ENCODE data around the gene JPH2. TPM values are rescaled to one million over a fixed set of nuclear protein-coding genes. Genes with fewer than 3 reads are reported as not detected.
A peak's percentile ranks its signal among the peaks of the same experiment; 100 is the strongest.
"Not testable (repeated sequence)": the region's sequence is repeated elsewhere in the genome, so short reads cannot be mapped to it uniquely, and the experiment has no call there.

The JPH2 gene
- total RNA-seq, 1 donor from 2014 or later: 0.13 TPM

- ATAC-seq (no peak), DNase-seq (ENCODE audit: low spot score) (no peak)
Measured at GRCh38 chr20:44212792-44213191, 25.8 kb upstream of the JPH2 start.

DNA sequence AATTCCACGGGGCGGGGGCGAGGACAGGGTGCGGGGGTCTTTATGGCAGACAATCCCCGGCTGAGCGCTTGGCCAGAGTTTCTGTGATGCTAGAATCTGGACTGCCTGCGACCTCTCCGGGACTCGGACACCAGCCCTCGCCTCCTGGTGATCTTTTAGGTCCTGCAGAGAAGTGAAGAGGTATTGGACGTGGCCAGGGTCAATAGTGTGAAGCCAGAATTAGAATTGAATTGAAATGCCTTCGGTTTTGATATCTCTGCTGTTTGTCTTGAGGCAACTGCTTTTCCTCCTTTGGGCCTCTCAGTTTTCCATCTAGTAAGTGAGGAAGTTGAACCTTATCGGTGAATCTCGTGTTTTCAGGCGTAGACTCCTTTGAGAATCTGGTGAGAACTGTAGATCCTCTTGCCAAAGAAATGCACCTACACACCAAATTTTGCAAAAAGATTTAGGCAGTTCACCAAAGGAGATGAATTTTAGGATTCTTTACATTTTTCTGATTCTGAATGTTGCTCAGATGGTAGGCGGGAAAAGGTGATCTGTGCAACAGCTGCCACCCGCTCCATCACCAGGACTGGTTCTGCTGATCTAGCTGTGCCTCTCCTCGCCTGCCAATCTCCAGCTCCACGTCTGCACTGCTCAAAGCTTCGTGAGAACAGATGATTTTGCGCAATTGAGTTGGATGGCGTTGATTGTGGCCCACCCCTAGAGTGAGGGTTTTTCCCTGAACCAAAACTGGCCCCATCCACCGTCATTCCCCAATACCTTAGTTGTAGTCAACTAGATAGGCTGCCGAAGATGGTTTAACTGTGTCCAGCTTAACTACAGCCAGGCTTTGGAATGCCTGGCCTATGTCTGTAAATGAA, 24.4 kb upstream of the JPH2 start:
- DNase-seq (ENCODE audit: low spot score) (no peak), ATAC-seq (no peak)

DNA sequence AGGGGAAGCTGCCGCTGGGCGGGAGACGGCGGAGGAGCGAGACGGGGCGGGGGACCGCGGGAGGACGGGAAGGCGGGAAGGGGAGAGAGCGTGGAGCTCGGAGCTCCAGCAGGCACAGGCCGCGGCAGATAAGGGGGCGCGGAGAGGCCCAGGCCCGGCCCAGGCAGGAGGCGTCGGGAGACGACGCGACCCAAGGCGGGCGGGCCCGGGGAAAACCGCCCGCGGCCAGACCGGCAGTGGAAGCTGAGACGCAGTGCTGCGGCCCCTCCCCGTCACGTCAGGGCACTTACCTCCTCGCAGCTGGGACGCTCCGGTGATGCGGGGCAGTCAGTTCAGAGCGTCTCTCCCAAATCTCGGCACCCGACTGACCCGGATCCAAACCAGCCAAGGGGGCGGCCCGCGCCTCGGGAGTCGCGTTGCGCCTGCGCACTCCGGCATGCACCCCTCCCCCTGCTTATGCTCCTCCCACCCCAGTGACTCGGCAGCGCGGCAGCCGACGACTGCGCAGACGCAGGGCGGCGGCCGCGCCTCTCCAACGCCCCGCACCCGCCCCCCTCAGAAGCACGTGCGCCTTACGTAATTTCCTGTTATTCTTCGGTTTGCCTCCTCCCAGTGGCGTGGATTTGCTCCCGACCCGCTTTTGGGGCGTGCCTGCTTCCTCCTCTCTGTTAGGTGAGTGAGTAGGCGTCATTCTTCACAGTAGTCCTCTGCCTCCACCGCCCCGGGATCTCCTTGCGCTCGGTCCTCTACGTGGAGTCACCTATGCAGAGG, 23.6 kb upstream of the JPH2 start, which contains the start of gene OSER1:
Gene OSER1, minus strand, starts transcription at position 366 of the 771 bp plus-strand sequence. CDS start 3,814 bp downstream, outside the sequence.
- ATAC-seq (peak; percentile 88), DNase-seq (ENCODE audit: low spot score) (peak; percentile 99)

DNA sequence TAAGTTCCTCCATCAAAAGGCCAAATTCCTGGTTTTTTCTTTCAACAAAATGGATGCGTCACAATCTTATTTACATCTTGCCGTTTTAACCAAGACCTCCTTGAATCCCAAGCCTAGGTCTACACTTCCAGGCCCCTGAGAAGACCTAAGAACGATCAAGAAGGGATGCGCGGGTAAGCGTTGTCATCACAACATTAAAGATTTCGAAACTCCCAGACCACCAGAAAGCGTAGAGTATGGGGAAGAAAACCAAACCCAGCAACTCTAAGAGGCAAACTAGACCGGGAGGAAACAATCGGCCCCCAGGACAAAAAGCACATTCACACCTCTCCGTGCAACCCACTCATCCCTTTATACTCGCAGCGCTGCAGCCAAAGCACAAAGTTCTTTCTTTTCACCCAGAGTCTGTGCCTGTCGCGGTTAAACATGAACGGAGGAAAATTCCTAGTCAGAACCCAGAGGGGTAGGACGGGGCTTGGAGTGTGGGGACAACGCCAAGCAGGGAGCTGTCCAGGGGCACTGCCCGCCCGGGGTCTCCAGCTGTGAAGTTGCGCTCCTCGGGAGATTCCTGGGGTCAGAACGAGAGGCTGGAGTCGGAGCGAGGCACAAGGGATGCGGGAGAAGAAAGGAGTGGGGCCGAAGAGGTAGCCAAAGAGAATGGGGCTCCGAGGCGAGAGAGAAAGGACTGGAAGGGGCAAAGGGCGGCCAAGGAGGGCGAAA, 22.9 kb upstream of the JPH2 start:
- DNase-seq (ENCODE audit: low spot score) (no peak), ATAC-seq (peak; percentile 5)

GRCh38 chr20:44208770-44209169, 21.8 kb upstream of the JPH2 start:
- no peak for DNase-seq (ENCODE audit: low spot score)
- ATAC-seq: no peak

DNA sequence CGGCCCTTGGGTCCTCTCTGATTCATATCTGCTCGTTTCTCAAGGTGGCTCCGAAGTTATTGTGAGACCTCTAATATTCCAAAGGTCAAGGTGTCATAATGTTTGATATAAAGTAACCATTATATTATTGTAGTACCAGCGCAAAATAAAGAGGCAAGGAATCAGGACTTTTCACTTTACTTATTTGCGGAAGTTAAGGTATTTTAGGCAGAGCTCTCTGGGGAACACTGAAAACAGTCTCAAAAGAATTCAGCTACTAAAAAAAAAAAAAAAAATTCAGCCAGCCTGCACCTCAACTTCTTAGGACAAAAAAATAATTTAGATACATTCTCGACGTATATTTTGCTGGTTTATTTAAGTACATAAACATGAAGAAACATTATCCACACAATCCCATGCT, 21.2 kb upstream of the JPH2 start:
- DNase-seq (ENCODE audit: low spot score) (no peak), ATAC-seq (no peak)

DNA sequence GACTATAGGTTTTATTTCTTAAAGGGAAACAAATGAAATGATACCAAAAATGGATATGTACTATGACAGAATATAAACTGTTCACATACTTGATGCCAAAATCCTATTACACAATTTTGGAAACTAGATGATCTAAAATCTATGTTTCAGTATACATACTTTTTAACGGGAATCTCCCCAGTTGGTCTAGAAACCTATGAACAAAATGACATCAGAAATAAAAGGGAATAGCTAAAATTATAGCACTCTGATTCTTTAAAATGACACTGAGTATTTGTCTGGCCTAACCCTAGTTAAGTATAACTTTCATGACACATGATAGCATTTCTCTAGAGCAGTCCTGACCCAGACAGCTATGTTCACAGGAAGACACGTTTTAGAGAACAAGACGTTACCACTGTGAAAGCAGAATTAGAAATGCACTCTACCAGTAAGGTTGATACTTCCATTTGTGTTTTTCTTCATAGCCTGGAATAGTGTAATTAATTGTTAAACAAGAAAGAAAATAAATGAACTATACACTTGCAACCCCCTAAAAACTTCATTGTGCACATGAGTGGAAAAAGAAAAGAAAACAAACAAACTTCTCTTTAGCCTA, 20.2 kb upstream of the JPH2 start:
- ATAC-seq (no peak), DNase-seq (ENCODE audit: low spot score) (no peak)

- DNase-seq (ENCODE audit: low spot score) (no peak), ATAC-seq (no peak)
Measured at GRCh38 chr20:44206132-44206531, 19.1 kb upstream of the JPH2 start.

- ATAC-seq: no peak
Measured at GRCh38 chr20:44204832-44205215, 17.8 kb upstream of the JPH2 start.

GRCh38 chr20:44204156-44204831, 17.3 kb upstream of the JPH2 start:
- ATAC-seq: no peak
- DNase-seq (ENCODE audit: low spot score): no peak

More at GRCh38 chr20:44204832-44205215, 17.8 kb upstream of the JPH2 start:
- DNase-seq (ENCODE audit: low spot score): no peak

GRCh38 chr20:44203161-44203560, 16.2 kb upstream of the JPH2 start:
- DNase-seq (ENCODE audit: low spot score) (no peak), ATAC-seq (no peak)

GRCh38 chr20:44200983-44201382, 14.0 kb upstream of the JPH2 start:
- no peak for DNase-seq (ENCODE audit: low spot score)
- no peak for ATAC-seq

DNA sequence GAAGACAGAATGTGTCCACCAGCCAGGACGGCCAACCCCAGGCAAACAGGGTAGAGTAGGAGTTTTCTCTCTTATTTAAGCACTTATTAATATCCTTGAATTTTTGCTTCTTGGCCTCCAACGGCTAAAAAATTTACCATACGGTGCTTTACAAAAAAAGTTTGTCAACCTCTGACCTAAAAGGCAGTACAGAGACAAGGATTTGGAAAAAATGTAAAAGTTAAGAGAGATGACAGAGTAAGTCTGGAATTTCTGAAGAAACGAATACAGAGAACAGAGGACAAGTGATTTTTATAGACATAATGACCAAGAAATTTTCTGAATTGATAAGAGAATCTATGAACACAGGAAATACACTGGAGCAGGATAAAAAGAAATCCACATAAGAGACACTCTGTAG, 13.4 kb upstream of the JPH2 start:
- DNase-seq (ENCODE audit: low spot score): no peak

DNA sequence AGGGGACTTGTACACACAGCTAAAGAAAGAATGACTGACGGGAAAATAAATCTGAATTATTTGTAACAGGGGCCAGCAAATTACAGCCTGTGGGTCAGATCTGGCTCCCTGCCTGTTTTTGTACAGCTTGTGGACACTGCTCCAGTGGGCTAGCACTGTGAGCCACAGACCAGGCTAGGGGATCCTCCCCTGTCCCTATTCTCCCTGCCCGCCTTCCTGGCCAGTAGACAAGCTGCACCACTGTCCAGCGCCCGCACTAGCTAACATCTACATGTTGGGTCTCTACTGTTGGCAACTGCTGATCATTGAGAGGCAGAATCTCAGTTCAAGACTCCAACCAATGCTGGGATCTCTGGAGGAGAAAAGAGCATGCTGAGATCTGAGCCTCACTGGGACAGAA, 12.9 kb upstream of the JPH2 start:
- no peak for ATAC-seq
- no peak for DNase-seq (ENCODE audit: low spot score)

More for the DNA sequence above, 13.4 kb upstream of the JPH2 start:
- ATAC-seq: no peak

DNA sequence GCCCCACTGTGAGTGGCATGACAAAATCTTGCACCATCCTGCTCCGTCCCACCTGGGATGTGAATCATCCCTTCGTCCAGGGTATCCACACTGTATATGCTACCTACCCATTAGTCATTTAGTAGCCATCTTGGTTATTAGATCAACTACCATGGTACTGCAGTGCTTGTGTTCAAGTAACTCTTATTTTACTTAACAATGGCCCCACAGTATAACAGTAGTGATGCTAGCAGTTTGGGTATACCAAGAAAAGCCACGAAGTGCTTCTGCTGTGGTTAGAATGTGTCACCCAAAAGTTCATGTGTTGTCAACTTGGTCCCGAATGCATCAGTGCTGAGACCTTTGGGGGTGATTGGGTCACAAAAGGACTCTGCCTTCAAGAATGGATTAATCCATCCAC, 11.9 kb upstream of the JPH2 start:
- ATAC-seq: no peak

DNA sequence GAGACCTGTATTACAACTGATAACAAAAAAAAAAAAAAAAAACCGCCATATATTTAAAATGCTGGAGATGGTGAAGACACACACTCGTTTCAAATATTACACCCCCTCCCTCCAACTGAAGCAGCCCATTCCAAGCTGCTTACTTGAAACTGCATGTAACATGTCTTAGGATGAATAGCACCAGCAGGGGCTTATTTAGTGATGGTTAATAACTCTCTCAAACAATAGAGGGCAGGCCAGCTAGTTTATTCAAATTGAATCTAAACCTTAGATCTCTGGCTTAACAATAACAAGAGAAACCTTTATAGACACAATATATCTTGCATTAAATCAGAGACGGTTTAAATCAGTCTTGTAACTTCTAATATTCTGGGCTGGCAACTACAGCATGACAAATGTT, 9.3 kb upstream of the JPH2 start:
- ATAC-seq (no peak), DNase-seq (ENCODE audit: low spot score) (no peak)

More for the DNA sequence above, 11.9 kb upstream of the JPH2 start:
- no peak for DNase-seq (ENCODE audit: low spot score)

DNA sequence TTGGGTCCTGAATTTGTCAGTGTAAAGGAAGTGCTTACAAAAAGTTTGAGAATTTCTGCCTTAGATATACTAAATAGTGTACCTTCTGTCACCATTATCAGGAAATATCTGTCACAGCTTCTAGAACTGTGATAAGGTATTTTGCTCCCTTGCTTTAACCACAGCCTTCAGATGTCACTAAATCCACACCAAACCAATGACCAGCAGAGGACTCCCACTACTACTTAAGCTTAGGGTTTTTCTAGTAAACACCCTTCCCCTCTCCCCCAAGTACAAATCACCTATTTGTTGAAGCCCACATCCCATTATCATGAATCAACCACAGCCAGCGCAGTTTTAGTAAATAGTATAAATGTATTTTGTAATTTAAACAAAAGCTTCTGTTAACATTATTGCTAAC, 8.6 kb upstream of the JPH2 start:
- no peak for DNase-seq (ENCODE audit: low spot score)
- no peak for ATAC-seq

GRCh38 chr20:44193801-44194200, 6.8 kb upstream of the JPH2 start:
- DNase-seq (ENCODE audit: low spot score): no peak
- ATAC-seq: no peak

DNA sequence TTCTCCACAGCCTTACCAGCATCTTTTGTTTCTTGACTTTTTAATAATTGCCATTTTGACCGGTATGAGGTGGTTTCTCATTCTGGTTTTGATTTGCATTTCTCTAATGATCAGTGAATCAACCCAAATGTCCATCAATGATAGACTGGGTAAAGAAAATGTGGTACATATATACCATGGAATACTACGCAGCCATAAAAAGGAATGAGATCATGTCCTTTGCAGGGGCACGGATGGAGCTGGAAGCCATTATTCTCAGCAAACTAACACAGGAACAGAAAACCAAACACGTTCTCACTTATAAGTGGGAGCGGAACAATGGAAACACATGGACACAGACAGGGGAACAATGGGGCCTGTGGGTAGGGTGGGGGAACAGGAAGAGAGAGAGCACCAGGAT, 4.7 kb upstream of the JPH2 start:
- DNase-seq (ENCODE audit: low spot score); ATAC-seq: not testable (repeated sequence)

DNA sequence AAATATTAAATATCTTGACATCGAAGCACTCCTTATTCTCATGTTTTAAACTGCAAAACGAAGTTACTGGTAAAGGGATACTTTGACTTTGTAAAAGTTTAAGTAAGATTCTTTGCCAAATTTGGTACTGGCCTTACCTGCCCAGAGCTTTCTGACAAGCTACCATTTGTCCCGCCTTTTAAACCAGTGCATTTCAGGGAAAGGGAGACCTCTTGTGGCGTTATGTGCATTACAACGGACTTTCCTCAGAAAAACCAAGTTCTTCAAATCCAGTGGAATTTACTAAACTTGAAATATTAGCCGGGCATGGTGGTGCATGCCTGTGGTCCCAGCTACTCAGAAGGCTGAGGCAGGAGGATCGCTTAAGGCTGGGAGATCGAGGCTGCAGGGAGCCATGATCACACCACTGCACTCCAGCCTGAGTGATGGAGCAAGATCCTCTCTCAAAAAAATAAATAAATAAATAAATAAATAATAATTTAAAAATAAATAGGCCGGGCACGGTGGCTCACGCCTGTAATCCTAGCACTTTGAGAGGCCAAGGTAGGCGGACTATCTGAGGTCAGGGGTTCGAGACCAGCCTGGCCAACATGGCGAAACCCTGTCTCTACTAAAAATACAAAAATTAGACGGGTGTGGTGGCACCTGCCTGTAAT, 3.3 kb upstream of the JPH2 start:
- peak; percentile 92 for ATAC-seq
- DNase-seq (ENCODE audit: low spot score): peak; percentile 52
